Neutrophil (primary cell): Measurements from ENCODE around the gene CLBA1.
"Not testable (repeated sequence)": the region's sequence is repeated elsewhere in the genome, so short reads cannot be mapped to it uniquely, and the experiment has no call there.

ENCODE experiments used
- H3K27ac ChIP-seq: fragments of 200-600 bp; sonication (generic); 2 replicates; pipeline ENCODE4 v1.5.1; 2016; ENCODE audit warnings: mild to moderate bottlenecking, moderate library complexity
- H3K27me3 ChIP-seq: fragments of 200-600 bp; sonication (generic); 2 replicates; pipeline ENCODE4 v1.6.0; 2016; ENCODE audit warnings: mild to moderate bottlenecking
- H3K36me3 ChIP-seq: fragments of 200-600 bp; sonication (generic); 2 replicates; pipeline ENCODE4 v1.5.1; 2017
- H3K4me1 ChIP-seq, 2 experiments: fragments of 200-600 bp in 1 of 2; sonication (generic) in 1 of 2; 1 replicate in 1 of 2; 2 replicates in 1 of 2; pipeline versions ENCODE4 v1.5.1 to v1.6.1; 2013 to 2016; ENCODE audit warnings: low read depth in 1 of 2, low read length in 1 of 2, mild to moderate bottlenecking in 1 of 2, moderate library complexity in 1 of 2; ENCODE audit not compliant: control insufficient read depth in 1 of 2, insufficient read depth in 1 of 2
- H3K4me3 ChIP-seq, 2 experiments: fragments of 200-600 bp in 1 of 2; sonication (generic) in 1 of 2; 1 replicate in 1 of 2; 2 replicates in 1 of 2; pipeline ENCODE4 v1.5.1; 2013 to 2016; ENCODE audit warnings: low read depth in 1 of 2, low read length in 1 of 2, mild to moderate bottlenecking in 1 of 2, moderate library complexity in 1 of 2
- H3K9me3 ChIP-seq: fragments of 200-600 bp; sonication (generic); 2 replicates; pipeline ENCODE4 v1.5.1; 2016
- CTCF ChIP-seq: fragments of 200-600 bp; sonication (generic); IDR thresholded peaks from 2 replicates; pipeline ENCODE4 v1.5.1; 2016; ENCODE audit warnings: antibody characterized with exemption

CLBA1 gene

GRCh38 chr14:105025429-105025828, 39.8 kb downstream of the CLBA1 start:
- H3K27ac ChIP-seq = no peak overlapping the region
- TF ChIP-seq CTCF = no peak
- no peaks in the 10 kb centered on the region for H3K36me3 ChIP-seq
- no peaks in the 10 kb centered on the region for H3K9me3 ChIP-seq
- H3K4me1 ChIP-seq = peaks cover 8 to 9% of the 10 kb centered on the region in 2 experiments
- H3K4me3 ChIP-seq = no peak overlapping the region
- no peaks in the 10 kb centered on the region for H3K27me3 ChIP-seq

GRCh38 chr14:105026033-105026785, 40.6 kb downstream of the CLBA1 start:
- H3K27ac ChIP-seq = no peak overlapping the region
- no peak for TF ChIP-seq CTCF
- H3K4me1 ChIP-seq = peaks cover 7 to 9% of the 10 kb centered on the region in 2 experiments

GRCh38 chr14:105026802-105027563, 41.4 kb downstream of the CLBA1 start:
- Histone ChIP-seq H3K4me3 (no peak overlapping the region), H3K9me3 (no peaks in the 10 kb centered on the region), H3K4me1 (peaks cover 0 to 2% of the 10 kb centered on the region in 2 experiments), H3K27ac (no peak overlapping the region), H3K27me3 (no peaks in the 10 kb centered on the region), H3K36me3 (no peaks in the 10 kb centered on the region)
- TF ChIP-seq CTCF = no peak

More at GRCh38 chr14:105026033-105026785, 40.6 kb downstream of the CLBA1 start:
- H3K9me3 ChIP-seq = no peaks in the 10 kb centered on the region
- H3K27me3 ChIP-seq = no peaks in the 10 kb centered on the region
- H3K4me3 ChIP-seq = no peak overlapping the region
- H3K36me3 ChIP-seq = no peaks in the 10 kb centered on the region

- H3K27ac ChIP-seq, H3K4me1 ChIP-seq, H3K36me3 ChIP-seq, H3K4me3 ChIP-seq, H3K9me3 ChIP-seq, H3K27me3 ChIP-seq: not testable (repeated sequence)
Measured at GRCh38 chr14:105027718-105028117, 42.1 kb downstream of the CLBA1 start.

GRCh38 chr14:105028251-105028927, 42.8 kb downstream of the CLBA1 start:
- no peak overlapping the region for H3K27ac ChIP-seq
- H3K4me1 ChIP-seq = peaks cover 4% of the 10 kb centered on the region in 2 experiments
- no peaks in the 10 kb centered on the region for H3K9me3 ChIP-seq
- H3K36me3 ChIP-seq = no peaks in the 10 kb centered on the region
- no peaks in the 10 kb centered on the region for H3K27me3 ChIP-seq
- H3K4me3 ChIP-seq = no peak overlapping the region
- TF ChIP-seq CTCF = no peak
